Measurements from ENCODE around the gene ARPC1A. TPM values are rescaled to one million over a fixed set of nuclear protein-coding genes. Genes with fewer than 3 reads are reported as not detected.
"Not testable (repeated sequence)": the region's sequence is repeated elsewhere in the genome, so short reads cannot be mapped to it uniquely, and the experiment has no call there.

ARPC1A gene
- 132 and 158 TPM in 2 replicates for total RNA-seq

GRCh38 chr7:99325592-99326407 lies at the start of gene ARPC1A:
ARPC1A (plus strand) TSS chr7:99325898; CDS start chr7:99333354, 7,456 bp downstream.
- peak within 1 kb of the TSS; percentile 79 for H3K27ac ChIP-seq (ENCODE audit: low read depth, low read length)
- peaks cover 4% of the 10 kb centered on the region for H3K36me3 ChIP-seq (ENCODE audit: insufficient read depth, low read length)
- peaks cover 28% of the 10 kb centered on the region for H3K4me1 ChIP-seq (ENCODE audit: insufficient read depth, low read length)
- peak; percentile 33 for TF ChIP-seq CTCF (IDR thresholded peaks at IDR 0.05; ENCODE audit: extremely low read depth, low read depth, low read length)
- no peaks in the 10 kb centered on the region for H3K27me3 ChIP-seq (ENCODE audit: insufficient read depth, low read length)
- peak within 1 kb of the TSS; percentile 93 for H3K4me2 ChIP-seq (ENCODE audit: insufficient read depth, low read length)
- H4K20me1 ChIP-seq (ENCODE audit: insufficient read depth, low read length): peaks cover 19% of the 10 kb centered on the region
- H3K4me3 ChIP-seq (ENCODE audit: insufficient read depth, low read length): peak within 1 kb of the TSS; percentile 87
- peak within 1 kb of the TSS; percentile 95 for H2AFZ ChIP-seq (ENCODE audit: low read length)
- peaks cover 52% of the 10 kb centered on the region for H3K79me2 ChIP-seq (ENCODE audit: insufficient read depth, low read length)
- H3K9me3 ChIP-seq (ENCODE audit: low read depth, low read length): no peaks in the 10 kb centered on the region
- DNase-seq (ENCODE audit: insufficient read length, low spot score, missing footprints): peak; percentile 98

GRCh38 chr7:99278180-99278579 lies 47.5 kb upstream of the ARPC1A start:
- DNase-seq (ENCODE audit: insufficient read length, low spot score, missing footprints): no peak
- Histone ChIP-seq H3K27ac (ENCODE audit: low read depth, low read length) (no peak overlapping the region), H3K4me3 (ENCODE audit: insufficient read depth, low read length) (no peak overlapping the region), H3K4me1 (ENCODE audit: insufficient read depth, low read length) (peaks cover 8% of the 10 kb centered on the region), H3K36me3 (ENCODE audit: insufficient read depth, low read length) (no peaks in the 10 kb centered on the region), H3K9me3 (ENCODE audit: low read depth, low read length) (no peaks in the 10 kb centered on the region), H3K27me3 (ENCODE audit: insufficient read depth, low read length) (no peaks in the 10 kb centered on the region), H4K20me1 (ENCODE audit: insufficient read depth, low read length) (no peaks in the 10 kb centered on the region), H3K4me2 (ENCODE audit: insufficient read depth, low read length) (no peak overlapping the region), H3K79me2 (ENCODE audit: insufficient read depth, low read length) (no peaks in the 10 kb centered on the region), H2AFZ (ENCODE audit: low read length) (no peak overlapping the region)
- TF ChIP-seq CTCF (IDR thresholded peaks at IDR 0.05; ENCODE audit: extremely low read depth, low read depth, low read length): no peak

GRCh38 chr7:99284165-99284564 lies 41.5 kb upstream of the ARPC1A start:
- not testable (repeated sequence) for H3K4me3 ChIP-seq (ENCODE audit: insufficient read depth, low read length); H3K4me2 ChIP-seq (ENCODE audit: insufficient read depth, low read length); H3K27ac ChIP-seq (ENCODE audit: low read depth, low read length); H4K20me1 ChIP-seq (ENCODE audit: insufficient read depth, low read length); H2AFZ ChIP-seq (ENCODE audit: low read length); H3K9me3 ChIP-seq (ENCODE audit: low read depth, low read length); H3K36me3 ChIP-seq (ENCODE audit: insufficient read depth, low read length); H3K79me2 ChIP-seq (ENCODE audit: insufficient read depth, low read length); H3K4me1 ChIP-seq (ENCODE audit: insufficient read depth, low read length); H3K27me3 ChIP-seq (ENCODE audit: insufficient read depth, low read length); DNase-seq (ENCODE audit: insufficient read length, low spot score, missing footprints)

GRCh38 chr7:99287779-99288534 lies 37.7 kb upstream of the ARPC1A start:
- Histone ChIP-seq H4K20me1 (ENCODE audit: insufficient read depth, low read length) (no peaks in the 10 kb centered on the region), H3K27me3 (ENCODE audit: insufficient read depth, low read length) (no peaks in the 10 kb centered on the region), H3K36me3 (ENCODE audit: insufficient read depth, low read length) (no peaks in the 10 kb centered on the region), H3K27ac (ENCODE audit: low read depth, low read length) (no peak overlapping the region), H2AFZ (ENCODE audit: low read length) (no peak overlapping the region), H3K4me2 (ENCODE audit: insufficient read depth, low read length) (no peak overlapping the region), H3K79me2 (ENCODE audit: insufficient read depth, low read length) (no peaks in the 10 kb centered on the region), H3K9me3 (ENCODE audit: low read depth, low read length) (no peaks in the 10 kb centered on the region), H3K4me3 (ENCODE audit: insufficient read depth, low read length) (no peak overlapping the region), H3K4me1 (ENCODE audit: insufficient read depth, low read length) (no peaks in the 10 kb centered on the region)
- DNase-seq (ENCODE audit: insufficient read length, low spot score, missing footprints): no peak
- no peak for TF ChIP-seq CTCF (IDR thresholded peaks at IDR 0.05; ENCODE audit: extremely low read depth, low read depth, low read length)
